HG02938 (cell line): ENCODE data around the gene HK2.
"Not testable (repeated sequence)": the region's sequence is repeated elsewhere in the genome, so short reads cannot be mapped to it uniquely, and the experiment has no call there.

Source experiments
- ATAC-seq: cut with Tn5 transposase; IDR thresholded peaks from one replicate; pipeline ENCODE4 v1.9.1; 2021; ENCODE audit warnings: mild to moderate bottlenecking, moderate library complexity; ENCODE audit not compliant: unreplicated experiment

HK2 gene

GRCh38 chr2:74876081-74876886 is 42.4 kb downstream of the HK2 start:
- ATAC-seq: peak; percentile 84

GRCh38 chr2:74877376-74877775 is 43.4 kb downstream of the HK2 start:
- ATAC-seq: no peak

GRCh38 chr2:74877781-74878433 is 44.0 kb downstream of the HK2 start:
- no peak for ATAC-seq

GRCh38 chr2:74878551-74878950 is 44.6 kb downstream of the HK2 start:
- ATAC-seq: no peak

GRCh38 chr2:74880054-74880728 is 46.3 kb downstream of the HK2 start:
- no peak for ATAC-seq

GRCh38 chr2:74881176-74881575 is 47.2 kb downstream of the HK2 start:
- no peak for ATAC-seq

- no peak for ATAC-seq
Observed at GRCh38 chr2:74881626-74882298, 47.8 kb downstream of the HK2 start.

GRCh38 chr2:74882299-74882687 is 48.4 kb downstream of the HK2 start:
- ATAC-seq: no peak

GRCh38 chr2:74883011-74883410 is 49.1 kb downstream of the HK2 start:
- no peak for ATAC-seq

- no peak for ATAC-seq
Observed at GRCh38 chr2:74884118-74884762, 50.3 kb downstream of the HK2 start.

- ATAC-seq: no peak
Observed at GRCh38 chr2:74884866-74885265, 50.9 kb downstream of the HK2 start.

GRCh38 chr2:74886251-74886650 is 52.3 kb downstream of the HK2 start:
- ATAC-seq: no peak

GRCh38 chr2:74886811-74887210 is 52.9 kb downstream of the HK2 start:
- no peak for ATAC-seq

- ATAC-seq: no peak
Observed at GRCh38 chr2:74887445-74887951, 53.6 kb downstream of the HK2 start.

GRCh38 chr2:74887960-74888700 is 54.2 kb downstream of the HK2 start:
- ATAC-seq: no peak

GRCh38 chr2:74889159-74889558 is 55.2 kb downstream of the HK2 start:
- no peak for ATAC-seq

GRCh38 chr2:74890711-74891110 is 56.8 kb downstream of the HK2 start:
- ATAC-seq: no peak

GRCh38 chr2:74891136-74891764 is 57.3 kb downstream of the HK2 start:
- ATAC-seq: no peak

- ATAC-seq: not testable (repeated sequence)
Observed at GRCh38 chr2:74891816-74892215, 57.9 kb downstream of the HK2 start.
